Pons (tissue), 1 donor: Measurements from ENCODE around the gene UBR2.

Experiments
- DNase-seq: peaks from one replicate; pipeline ENCODE4 v3.0.0-alpha.2; 2016; ENCODE audit warnings: low spot score

The UBR2 gene

DNA sequence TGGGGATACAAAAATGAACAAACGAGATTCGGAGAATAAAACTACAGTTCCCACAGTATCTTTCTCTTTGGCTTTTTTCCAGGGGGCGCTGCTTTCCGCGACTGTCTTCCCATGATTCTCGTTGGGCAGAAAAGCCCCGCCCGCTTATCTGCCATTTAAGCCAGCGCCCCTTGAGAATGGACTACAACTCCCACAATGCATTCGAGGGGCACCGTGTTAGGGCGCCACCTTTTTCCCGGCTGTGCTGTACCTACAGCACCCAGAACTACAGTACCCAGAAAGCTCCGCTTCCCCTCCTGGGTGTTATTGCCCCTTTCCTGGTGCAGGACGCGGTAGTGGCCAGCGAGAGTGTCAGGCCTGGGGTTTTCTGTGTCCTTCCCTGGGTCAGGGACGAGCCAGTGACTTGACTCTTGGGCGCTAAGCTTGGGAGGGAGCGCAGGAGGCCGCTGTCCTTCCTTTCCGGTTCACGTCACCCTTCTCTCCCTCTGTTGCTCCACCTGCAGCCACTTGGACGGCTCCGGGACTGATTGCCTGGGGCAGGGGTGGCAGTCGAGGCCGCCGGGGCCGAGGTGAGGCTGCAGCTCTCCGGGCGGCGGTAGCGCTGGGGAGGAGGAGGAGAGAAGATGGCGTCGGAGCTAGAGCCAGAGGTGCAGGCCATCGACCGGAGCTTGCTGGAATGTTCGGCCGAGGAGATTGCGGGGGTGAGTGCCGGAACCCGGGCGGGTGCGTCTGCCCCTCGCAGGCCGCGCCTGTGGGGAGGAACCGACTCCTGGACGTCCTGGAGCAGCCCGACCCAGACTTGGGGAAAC, at the start of gene UBR2:
UBR2 (plus strand) TSS at position 333 of the 809 bp plus-strand sequence; CDS start at position 624, 291 bp downstream.
- DNase-seq, result peak; percentile 99

DNA sequence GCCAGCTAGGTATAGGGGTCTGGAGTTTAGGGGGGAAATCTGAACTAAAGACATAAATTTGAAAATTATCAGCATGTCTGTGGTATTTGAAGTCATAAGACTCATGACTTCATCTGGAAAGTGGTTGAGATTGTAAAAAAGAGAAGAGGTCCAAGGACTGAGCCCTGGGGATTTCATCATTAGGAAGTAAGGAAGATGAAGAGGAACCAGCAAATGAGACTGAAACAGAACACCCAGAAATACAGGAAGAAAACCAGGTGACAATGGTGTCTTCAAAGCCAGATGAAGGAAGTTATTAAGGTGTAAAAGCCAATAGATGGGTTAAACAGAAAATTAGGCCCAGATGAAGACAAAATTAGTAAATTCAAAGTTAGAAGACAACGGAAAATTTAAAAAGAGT, 49.1 kb upstream of the UBR2 start:
- DNase-seq, result peak; percentile 57

DNA sequence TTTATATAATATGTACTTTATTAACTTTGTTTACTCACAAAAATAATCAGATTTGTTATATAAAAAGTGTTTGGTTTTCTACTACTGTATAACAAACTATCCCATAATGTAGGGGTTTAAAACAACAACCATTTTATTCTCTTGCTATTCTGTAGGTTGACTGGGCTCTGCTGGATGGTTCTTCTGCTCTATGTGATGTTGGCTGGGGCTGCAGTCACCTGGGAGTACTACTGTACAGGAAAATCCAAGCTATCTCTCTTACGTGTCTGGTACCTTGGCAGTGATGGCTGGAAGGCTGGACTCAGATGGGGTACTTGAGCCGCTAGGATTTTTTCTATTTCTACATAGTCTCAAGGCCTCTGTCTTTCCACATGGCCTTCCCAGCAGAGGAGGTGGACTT, 44.0 kb upstream of the UBR2 start:
- no peak for DNase-seq

DNA sequence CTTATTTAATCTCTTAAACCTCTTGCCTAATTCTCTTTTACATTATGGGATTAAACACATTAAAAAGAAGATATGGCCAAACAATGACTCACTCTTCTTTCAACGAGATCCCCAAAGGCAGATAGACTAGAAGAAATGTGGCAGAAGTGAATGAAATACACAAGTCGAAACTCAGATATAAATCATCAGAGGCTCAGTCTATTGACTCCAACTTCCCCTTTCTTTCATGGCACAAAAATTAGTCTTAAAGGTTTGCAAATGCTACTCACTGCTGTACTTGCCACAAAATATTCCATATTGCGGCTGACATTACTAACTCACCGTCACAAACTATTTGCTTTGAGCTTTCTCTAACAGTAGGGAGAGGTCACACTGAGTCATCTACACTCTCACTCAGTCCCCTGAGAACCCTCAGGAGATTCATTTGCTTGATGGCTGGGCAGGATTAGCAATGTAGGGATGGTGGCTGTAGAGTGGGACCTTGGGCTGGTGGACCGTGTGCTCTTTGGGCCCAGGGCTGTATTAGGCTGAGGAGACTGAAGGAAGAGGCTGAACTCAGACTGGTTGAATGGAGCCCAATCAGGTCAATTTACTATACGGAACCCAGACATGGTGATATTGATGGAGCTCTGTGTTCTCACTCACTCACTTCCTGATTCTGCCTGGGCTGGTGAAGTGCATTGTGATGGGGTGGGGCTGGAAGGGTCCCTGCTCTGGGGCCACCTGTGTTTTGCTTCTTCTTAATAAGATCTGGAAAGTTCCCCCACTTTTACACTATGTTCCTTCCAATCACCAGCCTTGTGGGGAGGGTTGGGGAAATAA, 42.8 kb upstream of the UBR2 start:
- DNase-seq, result no peak

DNA sequence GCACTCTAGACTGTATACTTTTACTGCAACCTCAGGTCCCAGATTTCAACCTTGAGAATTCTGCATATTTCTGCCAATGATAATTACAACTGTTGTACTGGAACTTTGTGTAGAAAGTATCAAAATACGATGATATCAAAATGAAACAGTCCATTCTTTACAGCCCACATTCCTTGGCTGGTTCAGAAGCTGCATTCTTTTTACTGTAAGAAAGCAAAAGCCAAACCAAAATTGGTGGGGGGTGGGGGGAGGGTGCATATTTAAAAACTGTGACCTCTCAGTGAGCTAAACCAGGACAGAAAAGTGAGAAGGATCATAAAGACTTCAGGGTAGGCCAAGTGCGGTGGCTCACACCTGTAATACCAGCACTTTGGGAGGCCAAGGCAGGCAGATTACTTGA, 41.8 kb upstream of the UBR2 start:
- DNase-seq, result no peak

DNA sequence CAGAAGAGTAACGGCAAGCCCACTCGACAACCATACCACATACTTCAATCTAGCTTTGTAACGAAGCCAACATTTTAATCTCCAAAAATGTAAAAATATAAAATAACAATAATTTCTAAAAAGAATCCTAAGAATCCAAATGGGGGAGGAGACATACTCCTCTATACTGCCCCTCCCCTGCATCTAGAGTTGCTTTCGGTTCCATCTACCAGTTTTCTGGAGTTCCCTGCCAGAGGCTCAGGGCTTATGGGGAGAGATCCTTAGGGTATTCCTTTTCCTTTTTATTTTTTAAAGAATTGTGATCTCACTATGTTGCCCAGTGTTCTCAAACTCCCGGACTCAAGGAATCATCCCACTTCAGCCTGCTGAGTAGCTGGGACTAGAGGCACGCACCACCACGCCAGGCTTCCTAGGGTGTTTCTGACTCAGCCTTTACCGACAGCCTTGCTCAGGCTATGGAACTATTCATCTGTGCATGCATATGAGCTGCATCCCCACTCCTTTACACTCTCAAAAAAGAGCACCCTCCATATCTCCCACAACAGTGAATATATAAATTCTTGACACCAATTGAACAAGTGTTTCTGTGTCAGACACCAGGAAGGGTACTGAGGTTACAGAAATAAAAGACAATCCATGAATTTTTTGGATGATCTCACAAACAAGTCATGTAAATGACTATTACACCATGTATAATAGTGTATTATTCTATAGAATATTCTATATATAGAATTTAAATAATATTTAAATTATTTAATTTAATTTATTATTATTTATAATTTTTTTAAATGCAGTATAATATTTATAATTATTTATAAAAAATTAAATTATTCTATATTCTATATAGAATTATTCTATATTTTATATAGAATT, 40.7 kb upstream of the UBR2 start:
- DNase-seq, result no peak

DNA sequence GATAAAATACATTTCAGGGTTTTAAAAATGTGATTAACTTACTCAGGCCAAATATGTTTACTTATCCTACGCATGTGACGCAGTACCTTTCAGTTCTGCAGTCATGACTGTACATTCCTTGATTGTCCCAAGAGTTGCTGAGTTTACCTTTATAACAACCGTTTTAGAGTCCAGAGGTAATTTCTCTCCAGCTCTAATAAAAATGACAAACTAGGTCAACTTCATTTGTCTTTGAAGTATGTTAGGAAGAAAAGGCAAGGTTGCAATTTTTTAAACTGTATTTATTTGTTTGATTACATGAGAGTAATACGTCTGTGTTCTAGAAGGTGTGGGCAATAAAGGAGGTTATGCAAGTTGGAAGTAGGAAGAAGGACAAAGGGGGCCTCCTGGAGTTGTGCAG, 38.6 kb upstream of the UBR2 start:
- DNase-seq, result no peak

DNA sequence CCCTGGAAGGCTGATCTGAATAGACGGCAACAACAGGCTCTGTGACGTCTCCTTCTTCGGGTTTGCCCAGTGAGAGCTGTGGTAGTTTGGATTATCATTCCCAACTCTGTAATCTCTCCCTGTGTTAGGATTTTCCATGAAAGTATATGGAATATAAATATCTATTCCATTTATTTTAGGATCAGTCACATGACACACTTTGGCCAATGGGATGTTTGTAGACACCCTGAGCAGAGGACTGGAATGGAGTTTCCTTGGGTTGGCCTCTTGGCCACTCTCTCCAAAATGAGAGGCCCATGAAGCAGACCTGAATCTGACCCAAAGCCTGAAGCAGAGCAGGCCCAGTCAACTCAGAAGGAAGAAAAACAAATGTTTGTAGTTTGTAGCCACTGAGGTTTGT, 37.2 kb upstream of the UBR2 start:
- no peak for DNase-seq

DNA sequence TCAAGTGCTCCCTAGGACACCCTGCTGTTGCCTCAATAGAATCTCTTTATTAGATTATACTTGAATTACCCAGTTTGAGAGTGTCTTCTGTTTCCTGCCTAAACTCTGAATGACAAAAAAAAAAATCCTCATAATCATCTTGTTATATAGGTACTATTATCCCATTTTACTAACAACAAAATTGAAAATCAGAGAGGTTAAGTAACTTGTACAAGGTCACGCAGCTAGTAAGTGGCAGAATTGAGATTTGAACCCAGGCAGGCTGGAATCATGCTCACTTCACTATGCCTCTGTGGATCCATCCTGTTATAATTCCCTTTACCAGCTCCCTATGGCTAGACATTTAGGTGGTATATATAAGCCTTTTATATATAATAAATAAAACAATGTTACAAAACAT, 36.6 kb upstream of the UBR2 start:
- no peak for DNase-seq

DNA sequence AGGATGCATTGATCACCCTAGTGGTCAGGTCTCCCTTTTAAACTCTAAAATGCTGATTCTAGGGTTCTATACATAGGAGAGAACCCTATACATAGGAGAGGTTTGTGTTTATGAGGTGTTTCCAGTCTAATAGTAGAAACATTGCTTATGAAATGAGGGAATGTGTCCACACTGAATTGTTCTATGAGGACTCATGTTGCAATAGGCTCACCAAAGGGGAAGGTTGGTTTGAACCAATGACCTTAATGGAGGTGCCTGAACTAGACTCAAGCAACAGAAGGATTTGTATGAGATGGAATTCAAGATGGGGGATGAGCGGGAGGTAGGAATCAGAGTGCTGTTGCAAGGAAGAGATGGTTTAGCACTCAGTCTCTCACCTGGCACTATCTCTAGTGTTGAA, 33.5 kb upstream of the UBR2 start:
- DNase-seq, result no peak

DNA sequence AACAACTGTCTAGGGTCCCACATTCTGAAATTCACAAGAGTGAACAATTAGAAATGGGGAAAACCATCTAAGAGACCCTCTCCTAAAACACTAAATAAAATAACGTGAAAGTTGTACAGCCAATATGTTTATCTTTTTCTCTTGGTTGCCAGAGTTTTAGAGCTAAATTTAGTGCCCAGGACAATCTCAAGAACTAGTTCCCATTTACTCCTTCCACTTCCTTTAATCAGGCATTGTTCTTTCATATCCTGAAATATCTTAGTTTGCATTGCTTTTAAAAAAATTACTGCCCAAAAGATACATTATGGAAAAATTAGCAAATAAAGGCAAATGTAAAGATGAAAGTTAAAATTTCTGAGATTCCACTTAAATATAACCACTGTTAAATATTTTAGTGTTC, 33.1 kb upstream of the UBR2 start:
- no peak for DNase-seq

DNA sequence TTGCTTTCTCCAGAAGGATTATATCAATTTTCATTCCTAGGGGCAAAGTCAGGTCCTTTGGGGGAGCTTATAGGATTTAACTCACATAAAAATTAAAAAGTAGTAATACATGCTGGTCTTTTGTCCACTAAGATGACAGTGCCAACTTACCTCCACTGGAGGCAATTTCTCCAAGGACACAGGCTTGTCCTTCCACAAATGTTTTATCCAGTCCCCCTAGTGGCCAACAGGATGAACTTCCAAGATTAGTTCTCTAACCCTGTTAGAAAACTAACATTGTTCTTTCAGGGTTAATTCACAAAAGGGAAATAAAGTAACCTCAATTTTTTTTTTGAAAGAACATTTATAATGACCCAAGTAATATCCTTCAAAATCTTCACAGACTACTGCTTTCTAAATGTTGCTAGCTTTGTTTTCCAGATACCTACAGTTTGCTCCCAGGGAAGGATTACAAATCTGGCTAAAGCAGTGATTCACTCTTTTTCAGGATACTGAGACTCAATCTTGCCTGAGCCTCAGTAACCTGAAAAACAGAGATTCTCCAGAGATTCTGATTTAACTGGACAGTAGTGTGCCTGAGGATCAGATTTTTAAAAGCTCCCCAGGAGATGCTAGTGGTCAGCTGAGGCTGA, 31.7 kb upstream of the UBR2 start:
- DNase-seq, result peak; percentile 58

DNA sequence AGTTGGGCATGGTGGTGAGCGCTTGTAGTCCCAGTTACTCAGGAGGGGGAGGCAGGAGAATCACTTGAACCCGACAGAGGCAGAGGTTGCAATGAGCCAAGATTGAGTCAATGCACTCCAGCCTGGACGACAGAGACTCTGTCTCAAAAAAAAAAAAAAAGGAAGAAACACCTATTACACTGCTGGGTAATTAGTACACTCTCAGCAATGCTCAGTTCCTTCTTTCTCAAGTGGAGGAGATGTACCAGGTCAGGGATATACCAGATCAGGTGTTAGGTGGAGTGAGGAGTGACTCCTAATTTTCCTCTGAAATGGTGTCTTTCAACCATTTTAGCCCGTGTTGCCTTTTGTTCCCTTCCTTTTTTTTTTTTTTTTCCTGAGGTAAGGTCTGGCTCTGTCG, 30.0 kb upstream of the UBR2 start:
- DNase-seq, result no peak

DNA sequence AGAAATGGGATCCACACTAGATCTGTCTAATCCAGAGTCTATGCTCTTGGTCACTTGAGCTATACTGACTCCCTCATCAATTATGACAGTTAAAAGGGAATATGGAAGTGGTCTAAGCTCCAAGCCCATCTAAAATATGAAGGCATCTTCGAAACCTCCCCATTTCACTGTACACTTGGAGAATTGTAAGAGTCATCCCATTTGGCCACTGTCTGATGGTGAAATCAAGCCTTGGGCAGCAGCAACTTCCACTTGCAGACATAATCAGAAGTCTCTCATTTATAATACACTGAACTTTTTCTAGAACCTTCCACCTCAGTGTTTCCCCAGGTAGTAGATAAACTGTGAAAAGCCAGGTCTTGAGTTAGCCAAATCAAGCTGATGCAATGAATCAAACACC, 26.3 kb upstream of the UBR2 start:
- DNase-seq, result no peak

DNA sequence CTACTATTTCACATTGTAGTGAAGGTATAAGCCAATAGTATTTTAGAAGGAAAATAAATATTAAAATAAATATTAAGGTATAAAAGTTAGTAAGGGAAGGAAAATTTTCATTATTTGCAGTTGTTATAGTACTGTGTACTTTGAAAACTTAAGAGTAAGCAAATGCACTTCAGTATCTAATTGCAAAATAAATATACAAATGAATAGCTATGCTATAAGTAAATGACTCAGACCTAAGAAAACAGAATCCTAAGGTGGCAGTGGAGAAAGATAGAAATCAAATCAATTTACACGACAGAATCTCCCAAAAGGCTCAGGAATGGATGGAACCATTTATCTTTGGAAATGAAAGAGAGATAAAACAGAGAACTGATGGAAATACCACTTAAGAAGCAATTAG, 24.7 kb upstream of the UBR2 start:
- DNase-seq, result no peak

DNA sequence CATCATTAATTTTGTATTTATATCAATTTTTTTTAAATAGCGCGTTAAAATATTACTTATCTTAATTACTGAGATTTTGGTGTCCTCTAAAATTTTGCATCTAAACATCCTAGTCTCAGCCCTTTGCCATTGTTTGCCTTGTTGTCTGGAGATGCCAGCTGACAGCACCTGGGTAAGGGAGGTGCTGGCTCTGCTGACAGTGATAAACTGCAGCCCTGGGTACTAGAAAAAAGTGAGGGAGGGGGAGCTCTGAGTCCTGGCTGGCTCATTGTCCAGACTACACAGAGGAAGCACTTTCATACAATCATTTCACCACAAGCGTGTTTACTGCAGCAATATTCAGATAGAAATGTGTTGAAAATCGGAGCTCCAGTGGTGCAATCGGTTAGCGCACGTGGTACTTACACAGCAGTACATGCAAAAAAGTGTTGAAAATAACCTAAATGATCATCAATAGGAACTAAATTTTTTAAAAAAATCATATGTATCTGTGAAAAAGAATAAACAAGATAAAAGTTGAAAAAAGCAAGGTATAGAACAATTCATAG, 18.5 kb upstream of the UBR2 start:
- no peak for DNase-seq

DNA sequence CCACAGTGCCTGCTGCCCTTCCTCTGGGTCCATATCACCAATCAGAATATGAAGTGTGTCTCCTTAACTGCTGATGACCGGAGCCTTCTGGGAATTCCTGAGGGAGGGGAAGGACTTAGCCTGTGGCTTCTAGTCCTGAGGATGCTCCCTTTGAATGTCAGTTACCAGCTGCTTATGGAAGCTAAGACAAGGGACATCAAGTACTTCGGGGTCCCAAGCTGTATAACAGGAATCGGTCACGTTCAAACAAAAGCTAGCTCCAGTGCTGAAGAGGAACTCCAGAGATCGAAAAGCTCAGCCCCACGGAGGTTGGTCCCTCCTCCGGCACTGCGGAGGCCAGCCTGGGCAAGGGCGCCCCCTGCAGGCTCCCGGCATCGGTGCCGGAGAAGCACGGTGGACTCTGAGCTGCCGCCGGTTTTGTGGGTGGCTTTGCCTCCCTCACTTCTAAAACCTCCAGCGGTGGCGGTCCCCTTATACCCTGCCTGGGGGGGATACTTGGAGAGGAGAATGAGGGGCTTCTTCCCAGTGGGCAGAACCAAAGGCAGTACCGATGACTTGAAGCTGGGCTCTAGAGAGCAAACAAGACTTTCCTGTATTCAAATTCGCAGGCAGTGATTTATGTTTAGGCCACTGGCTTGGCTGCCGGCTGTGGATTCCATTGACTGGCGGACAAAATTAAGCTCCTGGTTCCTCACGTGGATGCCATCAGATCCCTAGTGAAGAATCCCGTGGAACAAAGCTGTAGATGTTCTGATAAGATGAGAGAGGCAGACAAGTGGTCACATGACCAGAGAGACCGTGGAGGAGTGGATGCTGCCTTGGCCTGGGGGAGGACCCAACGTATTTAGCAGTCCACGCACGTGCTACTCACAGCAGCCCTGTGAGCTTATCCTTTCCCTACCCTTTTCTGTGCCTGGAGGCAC, 16.2 kb upstream of the UBR2 start:
- DNase-seq, result peak; percentile 94

DNA sequence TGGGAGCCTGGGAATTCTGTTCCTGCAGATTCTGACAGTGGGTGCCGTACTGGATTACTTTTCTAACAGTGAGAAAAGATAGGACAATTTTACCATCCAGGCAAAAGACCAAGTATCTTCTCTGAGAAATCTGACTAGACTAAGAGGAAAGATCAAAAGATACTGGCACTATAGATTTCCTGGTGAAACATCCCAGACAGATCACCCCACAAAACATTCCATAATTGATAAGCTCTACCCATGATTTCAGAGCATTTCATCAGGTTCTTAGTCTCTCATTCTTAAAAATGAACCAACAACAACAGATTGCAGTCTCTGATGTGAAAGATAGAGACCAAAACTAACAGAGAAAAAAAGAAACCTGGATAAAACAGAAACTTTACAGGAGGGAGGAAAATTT, 13.6 kb upstream of the UBR2 start:
- no peak for DNase-seq

DNA sequence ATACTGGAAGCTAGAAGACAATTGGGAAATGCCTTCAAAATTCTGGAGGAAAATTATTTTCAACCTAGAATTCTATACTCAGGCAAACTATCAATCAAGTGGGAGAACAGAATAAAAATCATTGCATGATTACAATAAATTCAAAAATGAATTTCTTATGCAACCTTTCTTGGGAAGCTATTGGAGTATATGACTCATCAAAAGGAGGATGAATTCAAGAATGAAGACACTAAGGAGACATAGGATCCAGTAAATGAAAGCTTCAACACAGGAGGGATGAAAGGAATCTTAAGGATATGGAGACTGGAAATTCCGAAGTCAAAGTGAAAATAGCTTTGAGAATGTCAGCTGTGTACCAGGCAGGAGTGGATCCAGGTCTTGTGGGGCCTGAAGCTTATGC, 12.6 kb upstream of the UBR2 start:
- no peak for DNase-seq

DNA sequence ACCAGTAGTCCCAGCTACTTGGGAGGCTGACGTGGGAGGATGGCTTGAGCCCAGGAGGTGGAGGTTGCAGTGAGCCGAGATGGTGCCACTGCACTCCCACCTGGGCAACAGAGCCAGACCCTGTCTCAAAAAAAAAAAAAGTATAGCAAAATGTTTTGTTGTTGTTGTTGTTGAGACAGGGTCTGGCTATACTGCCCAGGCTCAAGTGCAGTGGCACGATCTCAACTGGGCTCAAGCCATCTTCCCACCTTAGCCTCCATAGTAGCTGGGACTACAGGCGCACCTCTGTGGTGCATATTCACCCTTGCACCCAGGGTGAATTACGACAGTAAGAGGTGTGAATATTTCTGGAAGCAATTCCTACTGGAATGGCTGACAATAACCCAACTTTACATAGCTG, 11.4 kb upstream of the UBR2 start:
- no peak for DNase-seq
